IMR-90 (cell line): ENCODE data around the gene ZKSCAN7. TPM values are rescaled to one million over a fixed set of nuclear protein-coding genes. Genes with fewer than 3 reads are reported as not detected.

Source experiments
- ATAC-seq: fragments of 200-7000 bp; cut with Tn5 transposase; 2 replicates; pipeline ENCODE4 v1.9.1; 2020; ENCODE audit warnings: low read depth, mild to moderate bottlenecking, moderate library complexity
- BruUV-seq: library from RNA; stranded (reverse); fragments of 400-500 nt; replicated peaks from 2 replicates; lab custom pipeline; 2021; lab: Mats Ljungman, UMichigan
- CTCF ChIA-PET: fragments of 300-600 bp; formaldehyde crosslinking; extraction: SDS; loops from one replicate; lab custom pipeline; 2021; ENCODE audit warnings: antibody characterized with exemption; lab: Yijun Ruan, JAX
- POLR2A ChIA-PET: fragments of 300-600 bp; sonication (Branson Sonifier 250); formaldehyde crosslinking; loops from one replicate; lab custom pipeline; 2022; ENCODE audit warnings: antibody characterized with exemption; ENCODE audit not compliant: unreplicated experiment; lab: Charles Lee
- DNase-seq: peaks from one replicate; pipeline ENCODE4 v3.0.0; 2013
- H2AFZ ChIP-seq: replicated peaks from 2 replicates; pipeline ENCODE3; 2013; ENCODE audit warnings: low read length, mild to moderate bottlenecking; ENCODE audit not compliant: poor library complexity
- H2AK5ac ChIP-seq: 2 replicates; pipeline ENCODE4 v1.6.1; 2013; ENCODE audit warnings: low read depth, low read length, inconsistent platforms
- H2AK9ac ChIP-seq: replicated peaks from 2 replicates; pipeline ENCODE3; 2013; ENCODE audit warnings: mild to moderate bottlenecking, low read depth, low read length, moderate library complexity; ENCODE audit not compliant: poor library complexity
- H2BK120ac ChIP-seq: 2 replicates; pipeline ENCODE4 v1.6.1; 2013; ENCODE audit warnings: low read depth, low read length, inconsistent platforms
- H2BK15ac ChIP-seq: 3 replicates; pipeline ENCODE4 v1.6.1; 2013; ENCODE audit warnings: low read depth, low read length, inconsistent platforms
- H2BK20ac ChIP-seq: 2 replicates; pipeline ENCODE4 v1.6.1; 2013; ENCODE audit warnings: low read depth, mild to moderate bottlenecking, inconsistent platforms, low read length, moderate library complexity
- H2BK5ac ChIP-seq: 2 replicates; pipeline ENCODE4 v1.6.1; 2013; ENCODE audit warnings: mild to moderate bottlenecking, low read depth, low read length, inconsistent platforms; ENCODE audit not compliant: poor library complexity, severe bottlenecking
- H3K14ac ChIP-seq: replicated peaks from 2 replicates; pipeline ENCODE4 v1.6.1; 2013; ENCODE audit warnings: low read depth, low read length, inconsistent platforms
- H3K18ac ChIP-seq: 2 replicates; pipeline ENCODE4 v1.6.1; 2013; ENCODE audit warnings: low read depth, low read length, control low read depth
- H3K23ac ChIP-seq: 2 replicates; pipeline ENCODE4 v1.6.1; 2013; ENCODE audit warnings: low read depth, low read length, inconsistent platforms
- H3K27ac ChIP-seq: 2 replicates; pipeline ENCODE4 v1.5.1; 2013; ENCODE audit warnings: mild to moderate bottlenecking, control low read depth, low read length; ENCODE audit not compliant: insufficient read depth
- H3K27me3 ChIP-seq: 2 replicates; pipeline ENCODE4 v1.6.1; 2013; ENCODE audit warnings: low read length; ENCODE audit not compliant: control insufficient read depth, insufficient read depth
- H3K36me3 ChIP-seq: 2 replicates; pipeline ENCODE4 v1.6.1; 2013; ENCODE audit warnings: low read length, mixed read lengths; ENCODE audit not compliant: control insufficient read depth, insufficient read depth
- H3K4ac ChIP-seq: 2 replicates; pipeline ENCODE4 v1.6.1; 2013; ENCODE audit warnings: low read depth, low read length, inconsistent platforms
- H3K4me1 ChIP-seq: 2 replicates; pipeline ENCODE4 v1.6.1; 2013; ENCODE audit warnings: low read length, mixed read lengths; ENCODE audit not compliant: control insufficient read depth, insufficient read depth
- H3K4me2 ChIP-seq: 2 replicates; pipeline ENCODE4 v1.6.1; 2013; ENCODE audit warnings: low read depth, mild to moderate bottlenecking, control low read depth, low read length, moderate library complexity
- H3K4me3 ChIP-seq: 2 replicates; pipeline ENCODE4 v1.5.1; 2013; ENCODE audit warnings: low read depth, mild to moderate bottlenecking, control low read depth, low read length, moderate library complexity; ENCODE audit not compliant: insufficient read depth
- H3K56ac ChIP-seq: 2 replicates; pipeline ENCODE4 v1.6.1; 2013; ENCODE audit warnings: low read length, inconsistent platforms; ENCODE audit not compliant: insufficient read depth; ENCODE audit errors: extremely low read depth
- H3K79me1 ChIP-seq, 2 experiments: 2 replicates each; pipeline ENCODE4 v1.6.1; 2013; ENCODE audit warnings: low read length in 2 of 2, inconsistent platforms in 1 of 2, low read depth in 1 of 2
- H3K9ac ChIP-seq: 2 replicates; pipeline ENCODE4 v1.6.1; 2013; ENCODE audit warnings: low read depth, low read length, control low read depth
- H3K9me1 ChIP-seq: 2 replicates; pipeline ENCODE4 v1.6.1; 2013; ENCODE audit warnings: low read length, inconsistent platforms; ENCODE audit not compliant: insufficient read depth
- H3K9me3 ChIP-seq: 2 replicates; pipeline ENCODE4 v1.6.1; 2013; ENCODE audit warnings: low read length; ENCODE audit not compliant: control insufficient read depth, insufficient read depth
- H4K20me1 ChIP-seq: 2 replicates; pipeline ENCODE4 v1.6.1; 2013; ENCODE audit warnings: low read length, inconsistent platforms; ENCODE audit not compliant: insufficient read depth
- H4K5ac ChIP-seq: 2 replicates; pipeline ENCODE4 v1.6.1; 2013; ENCODE audit warnings: mild to moderate bottlenecking, low read depth, low read length, control low read depth
- H4K8ac ChIP-seq, 2 experiments: 2 replicates each; pipeline ENCODE4 v1.6.1; 2013; ENCODE audit warnings: low read depth in 2 of 2, low read length in 2 of 2, control low read depth in 1 of 2, inconsistent platforms in 1 of 2
- H4K91ac ChIP-seq: 2 replicates; pipeline ENCODE4 v1.6.1; 2013; ENCODE audit warnings: low read depth, low read length, inconsistent platforms; ENCODE audit not compliant: insufficient read depth
- MXI1 ChIP-seq: IDR thresholded peaks from 2 replicates; pipeline ENCODE4 v1.6.1; 2012; ENCODE audit warnings: low read depth, mild to moderate bottlenecking, low read length, moderate library complexity, borderline replicate concordance
- WGBS, 2 experiments: methylation state at CpG; one replicate each; pipeline versions ENCODE4 v1.1.5 to v1.1.7; 2013; ENCODE audit warnings: missing lambda C conversion rate in 2 of 2; ENCODE audit not compliant: insufficient read length in 1 of 2; ENCODE audit errors: extremely low coverage in 2 of 2; 5-methylcytosine and 5-hydroxymethylcytosine counted together
- dilution Hi-C: fragments of 300-500 bp; cut with HindIII; formaldehyde crosslinking; loops from one replicate; pipeline ENCODE4 v1.14.3; 2018; ENCODE audit warnings: low sequenced_read_pairs; ENCODE audit not compliant: unreplicated experiment
- in situ Hi-C: fragments of 300-500 bp; cut with MboI; formaldehyde crosslinking; loops from 3 replicates; pipeline ENCODE4 v1.14.3; 2019; ENCODE audit warnings: low sequenced_read_pairs, inconsistent platforms, mixed read lengths
- intact Hi-C: fragments of 100-400 bp; cut with micrococcal nuclease; formaldehyde crosslinking; loops from 2 replicates; pipeline ENCODE4 v1.10.0; 2022
- polyA plus RNA-seq, 3 experiments: library from polyadenylated mRNA; depleted of rRNA; stranded (reverse); fragments of >200 nt; gene quantifications; 2 replicates each; pipeline ENCODE4 v1.2.3, GENCODE V29; 2012; ENCODE audit warnings: low replicate concordance in 1 of 3
- total RNA-seq: library from RNA; depleted of rRNA; stranded (reverse); fragments of >200 nt; gene quantifications from 2 replicates; pipeline ENCODE4 v1.2.3, GENCODE V29; 2012

Gene ZKSCAN7
- total and polyA plus RNA-seq, 2 of the 4 experiments (the other 2 are of a cell fraction) = 2.6 to 4.7 TPM

GRCh38 chr3:44562147-44562546 lies 7.2 kb downstream of the ZKSCAN7 start:
- POLR2A ChIA-PET = no interaction called here
- Histone ChIP-seq H2AK5ac (no peak overlapping the region), H3K23ac (no peak overlapping the region), H2BK120ac (no peak overlapping the region), H3K4me1 (no peaks in the 10 kb centered on the region), H4K8ac (no peak overlapping the region), H4K20me1 (no peaks in the 10 kb centered on the region), H3K36me3 (peaks cover 23% of the 10 kb centered on the region), H4K5ac (no peak overlapping the region), H3K9me1 (no peaks in the 10 kb centered on the region), H4K91ac (no peak overlapping the region), H3K18ac (no peak overlapping the region), H3K4me2 (no peak overlapping the region), H2AK9ac (no peak overlapping the region), H3K4ac (no peak overlapping the region), H3K27ac (no peak overlapping the region), H3K27me3 (no peaks in the 10 kb centered on the region), H3K14ac (no peak overlapping the region), H3K56ac (no peak overlapping the region), H3K79me1 (peaks cover 4 to 6% of the 10 kb centered on the region in 2 experiments; a peak in 2 of 4 replicates), H3K4me3 (no peak overlapping the region), H2BK15ac (no peak overlapping the region), H2BK20ac (no peak overlapping the region), H2BK5ac (no peak overlapping the region), H3K9ac (no peak overlapping the region), H3K9me3 (peaks cover 9% of the 10 kb centered on the region; the same call in 1 of the 2 replicates), H2AFZ (no peak overlapping the region)
- intact Hi-C loops = no loop called here
- ATAC-seq (no peak), DNase-seq (no peak)
- BruUV-seq = no TSS peak
- in situ Hi-C loops = no loop called here
- CTCF ChIA-PET = no interaction called here
- dilution Hi-C loops = no loop called here
- WGBS, 2 experiments = no CpG with 5 or more reads among the region's 3 CpGs
- no peak for TF ChIP-seq MXI1
